Measurements from ENCODE around the gene ARID1B. TPM values are rescaled to one million over a fixed set of nuclear protein-coding genes. Genes with fewer than 3 reads are reported as not detected.

ARID1B gene
- total and polyA plus RNA-seq, 4 donors: 7.0 to 49.0 (median 24.2) TPM

DNA sequence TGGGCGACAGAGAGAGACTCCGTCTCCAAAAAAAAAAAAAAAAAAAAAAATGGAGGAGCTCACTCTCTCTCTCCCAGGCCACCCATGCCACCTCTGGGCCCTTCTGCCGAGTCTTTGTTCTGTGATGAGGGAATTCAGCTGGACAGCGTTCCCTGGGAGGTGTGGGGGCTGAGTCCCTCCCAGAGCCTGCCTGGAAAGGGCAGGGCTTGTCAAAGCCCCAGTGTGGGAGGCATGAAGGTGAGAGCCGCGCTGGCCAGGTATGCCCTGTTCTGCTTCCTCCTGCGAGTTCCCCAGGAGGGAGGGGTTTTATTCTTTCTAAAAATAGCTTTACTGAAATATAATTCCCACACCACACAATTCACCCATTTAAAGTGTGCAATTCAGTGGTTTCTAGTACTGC is 476.5 kb downstream of the ARID1B start (continued):
- TF ChIP-seq, protein P1, sequence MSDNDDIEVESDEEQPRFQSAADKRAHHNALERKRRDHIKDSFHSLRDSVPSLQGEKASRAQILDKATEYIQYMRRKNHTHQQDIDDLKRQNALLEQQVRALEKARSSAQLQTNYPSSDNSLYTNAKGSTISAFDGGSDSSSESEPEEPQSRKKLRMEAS (IDR thresholded peaks at IDR 0.05): no peak
- no peak for TF ChIP-seq NR2F2 (IDR thresholded peaks at IDR 0.05)
- no peak for TF ChIP-seq RXRA (IDR thresholded peaks at IDR 0.05)
- TF ChIP-seq EGR1 (IDR thresholded peaks at IDR 0.05; ENCODE audit: low read depth in 2 of 2): no peak
- TF ChIP-seq SP1 (IDR thresholded peaks at IDR 0.05): no peak
- TF ChIP-seq JUND (IDR thresholded peaks at IDR 0.05): no peak
- TF ChIP-seq GABPA (IDR thresholded peaks at IDR 0.05 in 1 of 2, conservative IDR thresholded peaks at IDR 0.05 in 1 of 2): no peak
- no peak for TF ChIP-seq FOXA2 (IDR thresholded peaks at IDR 0.05)
- TF ChIP-seq RAD21 (IDR thresholded peaks at IDR 0.05): no peak
- TF ChIP-seq, protein P2, sequence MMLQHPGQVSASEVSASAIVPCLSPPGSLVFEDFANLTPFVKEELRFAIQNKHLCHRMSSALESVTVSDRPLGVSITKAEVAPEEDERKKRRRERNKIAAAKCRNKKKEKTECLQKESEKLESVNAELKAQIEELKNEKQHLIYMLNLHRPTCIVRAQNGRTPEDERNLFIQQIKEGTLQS (IDR thresholded peaks at IDR 0.05): no peak

DNA sequence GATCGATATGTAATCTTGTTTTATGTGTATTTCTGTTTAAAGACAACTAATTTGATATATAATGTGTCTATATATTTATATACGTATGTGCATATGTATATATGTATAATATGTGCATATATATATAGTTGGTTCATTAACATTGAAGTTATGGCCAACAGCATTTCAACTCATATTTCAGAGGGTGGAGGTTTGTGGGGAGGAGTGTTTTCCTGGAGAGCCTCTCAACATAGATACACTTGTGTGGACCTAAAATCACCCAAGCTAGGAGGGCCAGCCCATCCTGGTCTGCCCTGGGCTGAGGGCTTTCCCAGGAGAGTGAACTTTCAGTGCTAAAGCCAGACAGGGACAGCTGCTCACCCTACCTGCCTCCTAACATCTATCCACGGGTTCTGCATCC is 477.4 kb downstream of the ARID1B start:
- no peak for DNase-seq (ENCODE audit: low spot score)
- Histone ChIP-seq H3K27ac (ENCODE audit: low read depth in 1 of 2, low read length in 2 of 2) (no peak overlapping the region), H3K4me3 (ENCODE audit: low read depth in 1 of 3, low read length in 3 of 3) (no peak overlapping the region), H3K9ac (ENCODE audit: low read depth in 1 of 2, low read length in 2 of 2) (no peak overlapping the region), H3K4me1 (ENCODE audit: control insufficient read depth in 4 of 4, insufficient read depth in 4 of 4, low read length in 3 of 4) (no peaks in the 10 kb centered on the region), H3K36me3 (ENCODE audit: control insufficient read depth in 4 of 4, insufficient read depth in 3 of 4, low read depth in 1 of 4, low read length in 3 of 4) (no peaks in the 10 kb centered on the region), H3K9me3 (ENCODE audit: control insufficient read depth in 4 of 4, low read length in 3 of 4) (no peaks in the 10 kb centered on the region), H3K27me3 (ENCODE audit: control insufficient read depth in 4 of 4, insufficient read depth in 4 of 4, low read length in 3 of 4) (no peaks in the 10 kb centered on the region)
- 84% methylated on average over 3 of the region's 3 CpGs for WGBS
- no peak for TF ChIP-seq SP1 (IDR thresholded peaks at IDR 0.05)
- no peak for TF ChIP-seq FOXA2 (IDR thresholded peaks at IDR 0.05)
- no peak for TF ChIP-seq GABPA (IDR thresholded peaks at IDR 0.05 in 1 of 2, conservative IDR thresholded peaks at IDR 0.05 in 1 of 2)
- TF ChIP-seq HNF4A (conservative IDR thresholded peaks at IDR 0.05): no peak
- TF ChIP-seq, protein P3, sequence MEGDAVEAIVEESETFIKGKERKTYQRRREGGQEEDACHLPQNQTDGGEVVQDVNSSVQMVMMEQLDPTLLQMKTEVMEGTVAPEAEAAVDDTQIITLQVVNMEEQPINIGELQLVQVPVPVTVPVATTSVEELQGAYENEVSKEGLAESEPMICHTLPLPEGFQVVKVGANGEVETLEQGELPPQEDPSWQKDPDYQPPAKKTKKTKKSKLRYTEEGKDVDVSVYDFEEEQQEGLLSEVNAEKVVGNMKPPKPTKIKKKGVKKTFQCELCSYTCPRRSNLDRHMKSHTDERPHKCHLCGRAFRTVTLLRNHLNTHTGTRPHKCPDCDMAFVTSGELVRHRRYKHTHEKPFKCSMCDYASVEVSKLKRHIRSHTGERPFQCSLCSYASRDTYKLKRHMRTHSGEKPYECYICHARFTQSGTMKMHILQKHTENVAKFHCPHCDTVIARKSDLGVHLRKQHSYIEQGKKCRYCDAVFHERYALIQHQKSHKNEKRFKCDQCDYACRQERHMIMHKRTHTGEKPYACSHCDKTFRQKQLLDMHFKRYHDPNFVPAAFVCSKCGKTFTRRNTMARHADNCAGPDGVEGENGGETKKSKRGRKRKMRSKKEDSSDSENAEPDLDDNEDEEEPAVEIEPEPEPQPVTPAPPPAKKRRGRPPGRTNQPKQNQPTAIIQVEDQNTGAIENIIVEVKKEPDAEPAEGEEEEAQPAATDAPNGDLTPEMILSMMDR (IDR thresholded peaks at IDR 0.05; ENCODE audit: low read depth, low read length, missing input control): no peak
- TF ChIP-seq HNF4G (IDR thresholded peaks at IDR 0.05): no peak

DNA sequence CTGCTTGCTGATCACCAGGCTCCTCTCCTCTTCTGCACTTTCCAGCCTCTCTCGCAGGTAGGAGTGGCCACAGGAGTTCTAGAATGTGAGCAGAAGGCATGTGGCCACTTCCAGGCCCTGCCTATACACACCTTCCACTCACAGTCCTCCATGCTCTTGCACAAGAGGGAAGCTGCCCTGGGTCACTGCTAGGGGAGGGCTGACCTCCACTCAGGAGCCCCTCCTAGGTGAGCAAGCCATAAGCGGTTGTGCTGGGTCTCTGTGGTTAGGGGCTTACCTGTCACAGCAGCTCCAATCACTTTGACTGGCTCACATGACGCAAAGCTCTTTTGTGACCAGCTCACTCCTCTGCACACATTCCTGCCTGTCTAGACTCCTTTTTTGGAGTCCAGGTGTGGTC is 477.9 kb downstream of the ARID1B start:
- H3K9me3 ChIP-seq (ENCODE audit: control insufficient read depth in 4 of 4, low read length in 3 of 4): no peaks in the 10 kb centered on the region
- no peaks in the 10 kb centered on the region for H3K27me3 ChIP-seq (ENCODE audit: control insufficient read depth in 4 of 4, insufficient read depth in 4 of 4, low read length in 3 of 4)
- no peak overlapping the region for H3K9ac ChIP-seq (ENCODE audit: low read depth in 1 of 2, low read length in 2 of 2)
- H3K4me3 ChIP-seq (ENCODE audit: low read depth in 1 of 3, low read length in 3 of 3): no peak overlapping the region
- DNase-seq (ENCODE audit: low spot score): no peak
- WGBS: 91% methylated on average over 3 of the region's 3 CpGs
- no peaks in the 10 kb centered on the region for H3K4me1 ChIP-seq (ENCODE audit: control insufficient read depth in 4 of 4, insufficient read depth in 4 of 4, low read length in 3 of 4)
- no peak for TF ChIP-seq SP1 (IDR thresholded peaks at IDR 0.05)
- TF ChIP-seq HNF4A (conservative IDR thresholded peaks at IDR 0.05): no peak
- TF ChIP-seq NR2F2 (IDR thresholded peaks at IDR 0.05): no peak
- no peak for TF ChIP-seq HNF4G (IDR thresholded peaks at IDR 0.05)
- TF ChIP-seq, protein P3 (IDR thresholded peaks at IDR 0.05; ENCODE audit: low read depth, low read length, missing input control): no peak
- TF ChIP-seq, protein P2 (IDR thresholded peaks at IDR 0.05): no peak
- no peak for TF ChIP-seq FOXA2 (IDR thresholded peaks at IDR 0.05)
- no peak for TF ChIP-seq FOXA1 (IDR thresholded peaks at IDR 0.05)
- TF ChIP-seq YY1 (IDR thresholded peaks at IDR 0.05): no peak
- no peak for TF ChIP-seq RXRA (IDR thresholded peaks at IDR 0.05)
- no peaks in the 10 kb centered on the region for H3K36me3 ChIP-seq (ENCODE audit: control insufficient read depth in 4 of 4, insufficient read depth in 3 of 4, low read depth in 1 of 4, low read length in 3 of 4)
- no peak overlapping the region for H3K27ac ChIP-seq (ENCODE audit: low read depth in 1 of 2, low read length in 2 of 2)

Data from liver (tissue), 9 donors.